ENCODE data around the gene CASP3.
"Not testable (repeated sequence)": the region's sequence is repeated elsewhere in the genome, so short reads cannot be mapped to it uniquely, and the experiment has no call there.

CASP3 gene

DNA sequence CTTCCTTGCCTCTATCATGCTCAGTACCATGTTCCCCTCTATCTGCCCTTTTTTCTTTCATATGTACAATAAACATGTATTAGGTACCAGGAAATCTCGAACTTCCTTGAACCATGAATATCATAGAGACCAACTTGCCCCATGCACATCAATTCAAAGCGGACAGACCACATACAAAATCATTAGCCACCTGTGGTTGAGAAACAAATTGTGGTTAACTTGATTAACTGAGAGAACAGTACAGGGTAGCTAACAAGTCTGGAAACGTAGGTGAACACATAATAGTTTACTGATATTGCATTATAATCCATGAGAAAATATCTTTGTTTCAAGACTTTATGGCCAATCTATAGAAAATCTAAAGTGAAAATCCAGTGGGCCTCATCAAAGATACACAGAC is 8.2 kb downstream of the CASP3 start:
- no peak overlapping the region for H3K27ac ChIP-seq
- no peak for DNase-seq (ENCODE audit: low read depth, low spot score)

DNA sequence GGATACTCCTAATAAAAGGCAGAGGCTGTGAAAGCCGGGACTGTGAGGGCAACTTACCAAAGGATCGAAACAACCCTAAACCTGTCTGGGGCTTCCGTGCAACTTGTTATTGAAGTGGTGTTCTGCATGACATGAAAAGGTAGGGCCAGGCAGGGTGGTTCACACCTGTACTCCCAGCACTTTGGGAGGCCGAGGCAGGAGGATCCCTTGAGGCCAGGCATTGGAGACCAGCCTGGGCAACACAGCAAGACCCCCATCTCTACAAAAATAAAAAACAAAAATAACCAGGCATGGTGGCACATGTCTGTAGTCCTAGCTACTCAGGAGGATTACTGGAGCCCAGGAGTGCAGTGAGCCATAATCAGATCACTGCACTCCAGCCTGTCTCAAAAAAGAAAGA is 12.3 kb downstream of the CASP3 start:
- DNase-seq (ENCODE audit: low read depth, low spot score): no peak
- H3K27ac ChIP-seq: no peak overlapping the region

DNA sequence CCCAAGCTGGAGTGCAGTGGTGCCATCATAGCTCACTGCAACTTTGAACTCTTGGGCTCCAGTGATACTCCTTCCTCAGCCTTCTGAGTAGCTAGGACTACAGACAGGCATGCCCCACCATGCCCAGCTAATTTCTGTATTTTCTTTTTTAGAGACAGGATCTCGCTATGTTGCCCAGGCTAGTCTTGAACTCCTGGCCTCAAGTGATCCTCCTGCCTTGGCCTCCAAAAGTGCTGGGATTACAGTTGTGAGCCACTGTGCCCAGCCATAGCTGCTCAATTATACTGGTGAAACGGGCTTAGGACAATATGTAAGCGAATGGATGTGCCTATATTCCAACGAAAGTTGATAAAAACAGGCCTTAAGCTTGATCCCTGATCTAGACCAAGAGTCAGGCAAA is 13.1 kb downstream of the CASP3 start:
- no peak for DNase-seq (ENCODE audit: low read depth, low spot score)
- no peak overlapping the region for H3K27ac ChIP-seq

DNA sequence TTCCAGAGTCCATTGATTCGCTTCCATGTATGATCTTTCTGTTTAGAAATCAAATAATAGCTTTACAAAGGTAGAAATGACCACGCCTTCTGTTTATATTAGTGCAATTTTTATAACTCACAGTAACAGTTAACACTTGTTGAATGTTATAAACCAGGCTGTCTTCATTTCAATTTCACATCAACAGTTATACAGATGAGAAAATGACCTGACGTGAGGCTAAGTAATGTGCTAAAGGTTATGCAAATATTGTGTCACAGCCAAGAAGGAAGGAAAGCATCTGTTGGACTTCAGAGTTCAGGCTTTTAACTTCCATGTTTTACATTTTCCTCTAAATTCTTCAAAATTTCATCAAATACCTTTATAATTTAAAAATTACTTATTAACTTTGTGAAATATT is 13.9 kb downstream of the CASP3 start:
- no peak overlapping the region for H3K27ac ChIP-seq
- no peak for DNase-seq (ENCODE audit: low read depth, low spot score)

- no peak for DNase-seq (ENCODE audit: low read depth, low spot score)
- no peak overlapping the region for H3K27ac ChIP-seq
Measured at GRCh38 chr4:184632842-184633241, 16.4 kb downstream of the CASP3 start.

- no peak for DNase-seq (ENCODE audit: low read depth, low spot score)
- no peak overlapping the region for H3K27ac ChIP-seq
Measured at GRCh38 chr4:184628103-184628502, 21.1 kb downstream of the CASP3 start.

DNA sequence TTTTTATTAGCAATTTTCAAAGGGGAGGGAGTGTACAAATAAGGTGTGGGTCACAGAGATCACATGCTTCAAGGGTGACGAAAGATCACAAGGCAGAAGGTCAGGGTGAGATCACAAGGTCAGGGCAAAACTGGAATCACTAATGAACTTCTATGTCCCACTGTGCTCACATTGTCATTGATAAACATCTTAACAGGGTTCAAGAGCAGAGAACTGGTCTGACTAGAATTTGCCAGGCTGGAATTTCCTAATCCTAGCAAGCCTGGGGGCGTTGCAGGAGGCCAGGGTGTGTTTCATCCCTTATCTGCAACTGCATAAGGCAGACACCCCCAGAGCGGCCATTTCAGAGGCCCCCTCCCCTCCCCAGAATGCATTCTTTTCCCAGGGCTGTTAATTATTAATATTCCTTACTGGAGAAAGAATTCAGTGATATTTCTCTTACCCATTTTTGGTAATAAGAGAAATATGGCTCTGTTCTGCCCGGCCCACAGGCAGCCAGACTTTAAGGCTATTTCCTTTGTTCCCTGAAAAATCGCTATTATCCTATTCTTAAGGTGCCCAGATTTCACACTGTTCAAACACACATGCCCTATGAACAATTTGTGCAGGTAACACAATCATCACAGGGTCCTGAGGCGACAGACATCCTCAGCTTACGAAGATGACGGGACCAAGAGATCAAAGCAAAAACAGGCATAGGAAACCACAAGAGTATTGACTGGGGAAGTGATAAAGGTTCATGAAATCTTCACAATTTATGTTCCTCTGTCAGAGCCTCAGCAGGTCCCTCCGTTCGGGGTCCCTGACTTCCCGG is 23.3 kb downstream of the CASP3 start:
- DNase-seq (ENCODE audit: low read depth, low spot score); H3K27ac ChIP-seq: not testable (repeated sequence)

GRCh38 chr4:184624972-184625554 is 24.2 kb downstream of the CASP3 start:
- DNase-seq (ENCODE audit: low read depth, low spot score): no peak
- H3K27ac ChIP-seq: no peak overlapping the region

DNA sequence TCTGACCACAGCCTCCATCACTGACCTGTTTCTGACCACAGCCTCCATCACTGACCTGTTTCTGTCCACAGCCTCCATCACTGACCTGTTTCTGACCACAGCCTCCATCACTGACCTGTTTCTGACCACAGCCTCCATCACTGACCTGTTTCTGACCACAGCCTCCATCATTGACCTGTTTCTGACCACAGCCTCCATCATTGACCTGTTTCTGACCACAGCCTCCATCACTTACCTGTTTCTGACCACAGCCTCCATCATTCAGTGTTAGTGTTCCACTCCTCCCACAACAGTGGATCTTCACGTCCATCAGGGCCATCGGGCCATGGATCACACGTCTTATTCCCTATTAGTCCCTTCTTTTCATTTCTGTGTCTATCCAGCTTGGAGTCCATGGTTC is 24.7 kb downstream of the CASP3 start:
- H3K27ac ChIP-seq; DNase-seq (ENCODE audit: low read depth, low spot score): not testable (repeated sequence)

DNA sequence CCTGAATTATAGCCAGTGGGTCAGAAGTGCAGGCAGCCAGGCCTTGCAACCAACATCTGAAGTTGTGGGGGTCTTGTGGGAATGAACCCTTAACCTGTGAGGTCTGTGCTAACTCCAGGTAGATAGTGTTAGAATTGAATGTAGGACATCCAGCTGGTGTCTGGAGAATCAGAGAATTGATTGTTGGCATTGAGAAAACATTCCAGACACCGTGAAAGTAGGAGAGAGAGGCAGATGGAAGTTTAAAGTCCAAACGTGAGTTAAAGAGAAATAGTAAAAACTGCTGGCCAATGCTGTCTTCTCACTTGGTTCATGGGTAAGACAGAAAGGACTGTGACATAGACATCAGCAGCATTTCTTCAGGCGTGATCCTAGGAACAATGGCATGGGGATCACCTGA is 27.7 kb downstream of the CASP3 start:
- DNase-seq (ENCODE audit: low read depth, low spot score): no peak
- H3K27ac ChIP-seq: no peak overlapping the region

- DNase-seq (ENCODE audit: low read depth, low spot score): no peak
- no peak overlapping the region for H3K27ac ChIP-seq
Measured at GRCh38 chr4:184620212-184620867, 28.9 kb downstream of the CASP3 start.

DNA sequence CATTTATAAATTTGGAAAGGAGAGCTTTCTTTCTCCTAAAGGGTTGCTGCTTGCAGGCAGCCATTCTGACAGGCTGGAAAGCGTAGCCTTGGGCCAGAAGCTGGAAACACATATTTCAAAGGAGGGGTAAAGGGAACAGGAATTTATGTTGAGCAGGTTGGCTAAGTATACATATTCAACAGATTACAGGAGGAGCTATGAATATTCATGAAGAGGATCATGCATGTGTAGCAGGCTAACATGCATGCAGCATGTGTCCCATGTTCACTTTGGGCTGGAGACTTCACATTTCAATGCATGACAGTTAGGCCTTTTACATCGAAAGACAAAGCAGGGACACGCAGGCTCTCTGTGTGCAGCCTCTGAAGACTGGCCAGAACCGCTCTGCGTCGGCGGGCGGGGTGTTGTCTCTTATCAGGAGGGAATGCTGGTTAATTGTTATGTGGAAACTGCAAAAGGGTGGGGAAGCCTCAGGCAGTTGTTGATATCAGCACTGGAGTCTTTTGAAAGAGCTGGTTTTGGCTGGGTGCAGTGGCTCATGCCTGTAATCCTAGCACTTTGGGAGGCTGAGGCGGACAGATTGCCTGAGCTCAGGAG is 31.5 kb downstream of the CASP3 start:
- no peak for DNase-seq (ENCODE audit: low read depth, low spot score)
- H3K27ac ChIP-seq: no peak overlapping the region

DNA sequence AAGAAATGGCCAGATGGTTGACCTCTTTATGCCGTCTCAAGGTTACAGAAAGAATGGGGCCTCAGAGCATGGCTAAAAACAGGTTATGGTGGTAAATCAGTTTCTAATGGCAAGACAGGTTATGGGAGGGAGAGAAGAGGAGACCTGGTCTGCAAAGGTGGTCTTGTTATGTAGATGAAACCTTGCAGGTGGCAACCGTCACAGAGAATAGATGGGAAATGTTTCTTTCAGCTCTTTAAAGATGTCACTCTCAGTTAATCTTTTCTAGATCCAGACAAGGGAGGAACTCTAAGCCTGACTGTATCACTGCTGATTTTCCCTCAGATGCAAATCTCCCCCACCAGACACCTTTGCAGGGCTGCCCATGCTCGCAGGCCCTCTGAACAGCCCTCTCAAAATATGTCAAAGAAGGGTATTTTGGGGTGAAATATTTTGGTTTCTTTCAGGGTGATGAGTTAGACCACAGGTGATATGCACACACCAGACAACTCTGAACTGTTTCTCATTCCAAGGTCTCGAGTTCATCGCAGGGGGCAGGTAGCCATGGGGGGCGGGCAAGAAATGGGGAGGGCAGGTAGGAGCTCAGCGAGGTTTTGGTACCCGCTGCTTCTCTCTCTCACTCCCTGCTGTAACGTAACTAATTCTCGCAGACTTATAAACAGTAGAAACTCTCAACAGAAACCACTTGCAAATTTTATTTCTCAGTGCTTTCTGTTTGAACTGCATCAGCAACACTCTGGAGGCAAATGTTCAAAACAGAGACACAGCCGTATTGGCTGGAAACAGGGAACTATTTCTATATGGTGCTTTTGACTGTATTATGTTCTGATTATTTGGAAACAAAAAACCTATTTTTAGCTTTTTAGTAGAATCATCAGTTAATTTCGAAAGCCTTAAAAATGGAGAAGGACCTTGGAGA is 32.4 kb downstream of the CASP3 start:
- DNase-seq (ENCODE audit: low read depth, low spot score): no peak
- no peak overlapping the region for H3K27ac ChIP-seq

DNA sequence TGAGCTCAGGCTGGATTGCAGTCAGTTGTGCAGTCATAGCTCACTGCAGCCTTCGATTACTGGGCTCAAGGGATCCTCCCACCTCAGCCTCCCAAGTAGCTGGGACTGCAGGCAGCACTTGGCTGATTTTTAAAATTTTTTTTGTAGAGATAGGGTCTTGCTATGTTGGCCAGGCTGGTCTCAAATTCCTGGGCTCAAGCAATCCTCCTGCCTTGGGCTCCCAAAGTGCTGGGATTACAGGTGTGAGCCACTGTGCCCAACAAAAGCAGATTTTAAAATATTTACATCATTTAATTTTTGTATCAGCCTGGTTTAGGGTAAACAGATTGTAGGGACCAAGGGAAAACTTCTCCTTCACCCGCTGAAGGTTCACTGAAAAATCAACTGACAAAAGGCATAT is 33.1 kb downstream of the CASP3 start:
- not testable (repeated sequence) for DNase-seq (ENCODE audit: low read depth, low spot score); H3K27ac ChIP-seq

- DNase-seq (ENCODE audit: low read depth, low spot score): no peak
- no peak overlapping the region for H3K27ac ChIP-seq
Measured at GRCh38 chr4:184614509-184614908, 34.7 kb downstream of the CASP3 start.

GRCh38 chr4:184613405-184613804 is 35.8 kb downstream of the CASP3 start:
- H3K27ac ChIP-seq: no peak overlapping the region
- DNase-seq (ENCODE audit: low read depth, low spot score): no peak

GRCh38 chr4:184612074-184612473 is 37.2 kb downstream of the CASP3 start:
- no peak overlapping the region for H3K27ac ChIP-seq
- no peak for DNase-seq (ENCODE audit: low read depth, low spot score)

DNA sequence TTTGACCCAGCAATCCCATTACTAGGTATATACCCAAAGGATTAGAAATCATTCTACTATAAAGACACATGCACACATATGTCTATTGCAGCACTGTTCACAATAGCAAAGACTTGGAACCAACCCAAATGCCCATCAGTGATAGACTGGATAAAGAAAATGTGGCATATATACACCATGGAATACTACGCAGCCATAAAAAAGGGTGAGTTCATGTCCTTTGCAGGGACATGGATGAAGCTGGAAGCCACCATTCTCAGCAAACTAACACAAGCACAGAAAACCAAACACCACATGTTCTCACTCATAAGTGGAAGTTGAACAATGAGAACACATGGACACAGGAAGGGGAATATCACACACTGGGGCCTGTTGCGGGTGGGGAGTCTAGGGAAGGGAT is 41.8 kb downstream of the CASP3 start:
- H3K27ac ChIP-seq; DNase-seq (ENCODE audit: low read depth, low spot score): not testable (repeated sequence)

DNA sequence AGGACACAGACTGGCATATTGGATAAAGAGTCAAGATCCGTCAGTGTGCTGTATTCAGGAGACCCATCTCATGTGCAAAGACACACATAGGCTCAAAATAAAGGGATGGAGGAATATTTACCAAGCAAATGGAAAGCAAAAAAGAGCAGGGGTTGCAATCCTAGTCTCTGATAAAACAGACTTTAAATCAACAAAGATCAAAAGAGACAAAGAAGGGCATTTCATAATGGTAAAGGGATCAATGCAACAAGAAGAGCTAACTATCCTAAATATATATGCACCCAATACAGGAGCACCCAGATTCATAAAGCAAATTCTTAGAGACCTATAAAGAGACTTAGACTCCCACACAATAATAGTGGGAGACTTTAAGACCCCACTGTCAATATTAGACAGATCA is 46.4 kb downstream of the CASP3 start:
- not testable (repeated sequence) for H3K27ac ChIP-seq; DNase-seq (ENCODE audit: low read depth, low spot score)

DNA sequence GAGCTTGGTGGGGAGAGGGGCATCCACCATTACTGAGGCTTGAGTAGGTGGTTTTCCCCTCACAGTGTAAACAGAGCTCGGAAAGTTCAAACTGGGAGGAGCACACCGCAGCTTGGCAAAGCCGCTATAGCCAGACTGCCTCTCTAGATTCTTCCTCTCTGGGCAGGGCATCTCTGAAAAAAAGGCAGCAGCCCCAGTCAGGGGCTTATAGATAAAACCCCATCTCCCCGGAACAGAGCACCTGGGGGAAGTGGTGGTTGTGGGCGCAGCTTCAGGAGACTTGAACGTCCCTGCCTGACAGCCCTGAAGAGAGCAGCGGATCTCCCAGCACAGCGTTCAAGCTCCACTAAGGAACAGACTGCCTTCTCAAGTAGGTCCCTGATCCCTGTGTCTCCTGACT is 48.3 kb downstream of the CASP3 start:
- DNase-seq (ENCODE audit: low read depth, low spot score); H3K27ac ChIP-seq: not testable (repeated sequence)

Measured in epithelial cell of prostate (primary cell).